H9 (cell line): ENCODE measurements around the gene PAOX. TPM values are rescaled to one million over a fixed set of nuclear protein-coding genes. Genes with fewer than 3 reads are reported as not detected.

Experiments used
- DNase-seq: peaks from one replicate; pipeline ENCODE4 v3.0.0-alpha.2; 2017
- H2AFZ ChIP-seq: one replicate; pipeline ENCODE4 v1.6.1; 2013; ENCODE audit warnings: mild to moderate bottlenecking, low read length, control low read depth, moderate library complexity
- H2AK5ac ChIP-seq: 2 replicates; pipeline ENCODE4 v1.6.1; 2013; ENCODE audit warnings: low read length, control low read depth, mixed read lengths; ENCODE audit not compliant: insufficient read length
- H2BK120ac ChIP-seq: one replicate; pipeline ENCODE4 v1.6.1; 2013; ENCODE audit warnings: low read depth, mild to moderate bottlenecking, low read length, control low read depth, inconsistent platforms; ENCODE audit not compliant: poor library complexity, severe bottlenecking
- H2BK12ac ChIP-seq: 2 replicates; pipeline ENCODE4 v1.6.1; 2013; ENCODE audit warnings: low read length, control low read depth, mixed read lengths, low read depth; ENCODE audit not compliant: insufficient read length
- H2BK15ac ChIP-seq: 2 replicates; pipeline ENCODE4 v1.6.1; 2013; ENCODE audit warnings: low read depth, low read length, control low read depth
- H2BK20ac ChIP-seq: one replicate; pipeline ENCODE4 v1.6.1; 2013; ENCODE audit warnings: low read depth, mild to moderate bottlenecking, low read length, control low read depth, inconsistent platforms; ENCODE audit not compliant: poor library complexity, severe bottlenecking
- H2BK5ac ChIP-seq: 2 replicates; pipeline ENCODE4 v1.6.1; 2013; ENCODE audit warnings: low read length, control low read depth, mixed read lengths; ENCODE audit not compliant: insufficient read length
- H3K14ac ChIP-seq: 2 replicates; pipeline ENCODE4 v1.6.1; 2013; ENCODE audit warnings: low read length, control low read depth; ENCODE audit not compliant: insufficient read depth
- H3K18ac ChIP-seq: 2 replicates; pipeline ENCODE4 v1.6.1; 2013; ENCODE audit warnings: low read depth, mild to moderate bottlenecking, mixed read lengths, low read length, control low read depth; ENCODE audit not compliant: insufficient read length
- H3K23ac ChIP-seq: 2 replicates; pipeline ENCODE4 v1.6.1; 2013; ENCODE audit warnings: low read length, control low read depth, mixed read lengths, low read depth; ENCODE audit not compliant: insufficient read length
- H3K23me2 ChIP-seq: 2 replicates; pipeline ENCODE4 v1.6.1; 2013; ENCODE audit warnings: low read depth, mild to moderate bottlenecking, mixed read lengths, low read length, control low read depth; ENCODE audit not compliant: insufficient read length, poor library complexity, severe bottlenecking
- H3K27ac ChIP-seq: 2 replicates; pipeline ENCODE4 v1.5.1; 2013; ENCODE audit warnings: low read length, control low read depth, mixed read lengths, low read depth; ENCODE audit not compliant: insufficient read length
- H3K27me3 ChIP-seq: 2 replicates; pipeline ENCODE4 v1.6.1; 2013; ENCODE audit warnings: low read length, control low read depth, inconsistent platforms; ENCODE audit not compliant: insufficient read depth
- H3K4ac ChIP-seq: 2 replicates; pipeline ENCODE4 v1.6.1; 2013; ENCODE audit warnings: low read depth, mild to moderate bottlenecking, control low read depth, inconsistent platforms, low read length, moderate library complexity
- H3K4me1 ChIP-seq: 2 replicates; pipeline ENCODE4 v1.6.1; 2013; ENCODE audit warnings: low read length, control low read depth, inconsistent platforms; ENCODE audit not compliant: insufficient read depth
- H3K4me2 ChIP-seq: 2 replicates; pipeline ENCODE4 v1.6.1; 2013; ENCODE audit warnings: low read length, control low read depth, mixed read lengths; ENCODE audit not compliant: insufficient read length, insufficient read depth
- H3K56ac ChIP-seq: 2 replicates; pipeline ENCODE4 v1.6.1; 2013; ENCODE audit warnings: low read depth, mild to moderate bottlenecking, mixed read lengths, low read length, control low read depth; ENCODE audit not compliant: insufficient read length
- H3K79me1 ChIP-seq: 2 replicates; pipeline ENCODE4 v1.6.1; 2013; ENCODE audit warnings: low read depth, mild to moderate bottlenecking, moderate library complexity, low read length, control low read depth, inconsistent platforms; ENCODE audit not compliant: insufficient read depth, poor library complexity, severe bottlenecking
- H3K79me2 ChIP-seq: 2 replicates; pipeline ENCODE4 v1.6.1; 2013; ENCODE audit warnings: low read length, control low read depth, inconsistent platforms; ENCODE audit not compliant: insufficient read depth
- H3K9ac ChIP-seq: 2 replicates; pipeline ENCODE4 v1.6.1; 2013; ENCODE audit warnings: low read length, control low read depth, mixed read lengths; ENCODE audit not compliant: insufficient read length; ENCODE audit errors: extremely low read depth
- H3K9me3 ChIP-seq: one replicate; pipeline ENCODE4 v1.6.1; 2013; ENCODE audit warnings: low read depth, low read length, inconsistent platforms; ENCODE audit not compliant: control insufficient read depth
- H3T11ph ChIP-seq: one replicate; pipeline ENCODE4 v1.6.1; 2013; ENCODE audit warnings: mild to moderate bottlenecking, low read length, control low read depth, inconsistent platforms
- H4K20me1 ChIP-seq: one replicate; pipeline ENCODE4 v1.6.1; 2013; ENCODE audit not compliant: control insufficient read depth, insufficient read length, insufficient read depth
- H4K5ac ChIP-seq: 2 replicates; pipeline ENCODE4 v1.6.1; 2013; ENCODE audit warnings: low read depth, mild to moderate bottlenecking, mixed read lengths, low read length, control low read depth; ENCODE audit not compliant: insufficient read length
- H4K8ac ChIP-seq: replicated peaks from 2 replicates; pipeline ENCODE4 v1.6.1; 2013; ENCODE audit warnings: low read length, control low read depth, mixed read lengths, low read depth; ENCODE audit not compliant: insufficient read length
- H4K91ac ChIP-seq: 2 replicates; pipeline ENCODE4 v1.6.1; 2013; ENCODE audit warnings: low read depth, mild to moderate bottlenecking, moderate library complexity, mixed read lengths, low read length, control low read depth; ENCODE audit not compliant: insufficient read length
- H3K27ac Mint-ChIP-seq, 3 experiments: 2 replicates in 2 of 3; 3 replicates in 1 of 3; pipeline ENCODE4 v1.8.0; 2020 to 2021; ENCODE audit warnings: mixed read lengths in 3 of 3, mild to moderate bottlenecking in 1 of 3, moderate library complexity in 1 of 3
- H3K27me3 Mint-ChIP-seq: 2 replicates; pipeline ENCODE4 v1.8.0; 2021; ENCODE audit warnings: low read depth, mild to moderate bottlenecking, moderate library complexity, mixed read lengths
- H3K36me3 Mint-ChIP-seq, 3 experiments: 2 replicates in 2 of 3; 3 replicates in 1 of 3; pipeline ENCODE4 v1.8.0; 2020 to 2021; ENCODE audit warnings: low read depth in 3 of 3, mixed read lengths in 3 of 3; ENCODE audit not compliant: insufficient read depth in 1 of 3
- H3K4me1 Mint-ChIP-seq, 2 experiments: 2 replicates each; pipeline ENCODE4 v1.8.0; 2020; ENCODE audit warnings: mixed read lengths in 2 of 2
- H3K4me3 Mint-ChIP-seq, 2 experiments: 2 replicates in 1 of 2; 3 replicates in 1 of 2; pipeline ENCODE4 v1.8.0; 2020 to 2021; ENCODE audit warnings: mild to moderate bottlenecking in 2 of 2, mixed read lengths in 2 of 2, moderate library complexity in 1 of 2
- H3K9me3 Mint-ChIP-seq, 2 experiments: 2 replicates in 1 of 2; 3 replicates in 1 of 2; pipeline ENCODE4 v1.8.0; 2020; ENCODE audit warnings: mild to moderate bottlenecking in 2 of 2, mixed read lengths in 2 of 2, moderate library complexity in 1 of 2
- WGBS: extraction: QIAGEN DNeasy Blood & Tissue Kit; methylation state at CpG from one replicate; pipeline ENCODE4 v1.1.7; 2013; ENCODE audit warnings: missing lambda C conversion rate, low lambda C conversion rate, mixed read lengths; ENCODE audit not compliant: insufficient read length; ENCODE audit errors: extremely low coverage; 5-methylcytosine and 5-hydroxymethylcytosine counted together
- total RNA-seq: library from RNA; stranded (reverse); gene quantifications from 2 replicates; pipeline ENCODE4 v1.2.1, GENCODE V29; 2021
- TF ChIP-seq, protein P1 (sequence below): fragments of 200-600 bp; sonication (generic); conservative IDR thresholded peaks from 3 replicates; pipeline ENCODE4 v1.8.0; 2021; ENCODE audit warnings: antibody characterized with exemption, mild to moderate bottlenecking

Gene PAOX
- total RNA-seq, 1 experiment from 2014 or later, result 5.6 TPM

DNA sequence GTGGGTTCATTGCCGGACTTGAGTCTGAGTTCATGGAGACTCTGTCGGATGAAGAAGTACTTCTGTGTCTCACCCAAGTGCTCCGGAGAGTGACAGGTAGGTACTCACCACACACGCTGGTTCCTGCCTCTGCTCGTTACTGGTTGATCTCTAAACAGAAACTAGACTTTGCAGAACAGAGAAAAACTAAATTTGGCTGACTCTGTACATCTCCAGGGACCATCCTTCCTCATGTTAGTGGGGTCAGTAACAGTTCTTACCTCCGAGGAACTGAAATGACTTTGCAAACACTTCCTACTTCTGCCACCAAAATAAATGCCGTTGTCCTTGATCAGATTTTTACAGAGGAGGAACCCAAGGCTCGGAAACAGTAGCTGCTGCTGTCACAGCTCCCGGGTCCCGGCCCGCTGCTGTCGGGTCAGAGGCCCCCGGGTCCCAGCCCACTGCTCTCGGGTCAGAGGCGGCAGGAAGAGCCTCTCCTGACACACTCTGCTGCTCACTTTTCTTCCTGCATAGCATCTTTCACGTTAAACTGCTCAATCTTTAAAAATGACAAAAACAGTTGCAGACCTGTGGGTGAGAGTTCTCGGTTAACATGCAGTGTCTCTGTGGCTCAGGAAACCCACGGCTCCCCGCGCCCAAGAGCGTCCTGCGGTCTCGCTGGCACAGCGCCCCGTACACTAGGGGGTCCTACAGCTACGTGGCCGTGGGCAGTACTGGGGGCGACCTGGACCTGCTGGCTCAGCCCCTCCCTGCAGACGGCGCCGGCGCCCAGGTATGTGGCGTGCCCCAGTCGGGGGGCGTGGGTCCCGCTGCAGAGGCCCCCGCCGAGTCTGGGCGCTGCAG lies 10.1 kb downstream of the PAOX start:
- no peak overlapping the region for H2BK15ac ChIP-seq
- H3K14ac ChIP-seq, result no peak overlapping the region
- Mint-ChIP-seq H3K4me1 (peaks cover 4% of the 10 kb centered on the region in 2 experiments), H3K36me3 (peaks cover 0 to 6% (median 4%) of the 10 kb centered on the region in 3 experiments; a peak in 3 of 7 replicates), H3K9me3 (no peaks in the 10 kb centered on the region; a peak in 1 of 5 replicates), H3K4me3 (no peak overlapping the region), H3K27ac (no peak overlapping the region), H3K27me3 (no peaks in the 10 kb centered on the region)
- H3K9me3 ChIP-seq, result no peaks in the 10 kb centered on the region
- TF ChIP-seq, protein P1, sequence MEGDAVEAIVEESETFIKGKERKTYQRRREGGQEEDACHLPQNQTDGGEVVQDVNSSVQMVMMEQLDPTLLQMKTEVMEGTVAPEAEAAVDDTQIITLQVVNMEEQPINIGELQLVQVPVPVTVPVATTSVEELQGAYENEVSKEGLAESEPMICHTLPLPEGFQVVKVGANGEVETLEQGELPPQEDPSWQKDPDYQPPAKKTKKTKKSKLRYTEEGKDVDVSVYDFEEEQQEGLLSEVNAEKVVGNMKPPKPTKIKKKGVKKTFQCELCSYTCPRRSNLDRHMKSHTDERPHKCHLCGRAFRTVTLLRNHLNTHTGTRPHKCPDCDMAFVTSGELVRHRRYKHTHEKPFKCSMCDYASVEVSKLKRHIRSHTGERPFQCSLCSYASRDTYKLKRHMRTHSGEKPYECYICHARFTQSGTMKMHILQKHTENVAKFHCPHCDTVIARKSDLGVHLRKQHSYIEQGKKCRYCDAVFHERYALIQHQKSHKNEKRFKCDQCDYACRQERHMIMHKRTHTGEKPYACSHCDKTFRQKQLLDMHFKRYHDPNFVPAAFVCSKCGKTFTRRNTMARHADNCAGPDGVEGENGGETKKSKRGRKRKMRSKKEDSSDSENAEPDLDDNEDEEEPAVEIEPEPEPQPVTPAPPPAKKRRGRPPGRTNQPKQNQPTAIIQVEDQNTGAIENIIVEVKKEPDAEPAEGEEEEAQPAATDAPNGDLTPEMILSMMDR, result no peak
- H4K20me1 ChIP-seq, result no peaks in the 10 kb centered on the region
- no peaks in the 10 kb centered on the region for H3K23me2 ChIP-seq
- no peaks in the 10 kb centered on the region for H3K4me1 ChIP-seq
- no peak overlapping the region for H4K91ac ChIP-seq
- H2AK5ac ChIP-seq, result no peak overlapping the region
- no peak overlapping the region for H3K27ac ChIP-seq
- no peak overlapping the region for H3K4ac ChIP-seq
- H3K56ac ChIP-seq, result no peak overlapping the region
- no peak overlapping the region for H2AFZ ChIP-seq
- no peak overlapping the region for H3K23ac ChIP-seq
- H2BK12ac ChIP-seq, result no peak overlapping the region
- no peak overlapping the region for H3K4me2 ChIP-seq
- no peak overlapping the region for H3T11ph ChIP-seq
- no CpG with 5 or more reads among the region's 39 CpGs for WGBS
- no peak overlapping the region for H2BK120ac ChIP-seq
- no peak overlapping the region for H3K9ac ChIP-seq
- no peak for DNase-seq
- no peak overlapping the region for H2BK5ac ChIP-seq
- no peaks in the 10 kb centered on the region for H3K79me1 ChIP-seq
- no peak overlapping the region for H4K8ac ChIP-seq
- H3K79me2 ChIP-seq, result no peaks in the 10 kb centered on the region
- no peaks in the 10 kb centered on the region for H3K27me3 ChIP-seq
- no peak overlapping the region for H3K18ac ChIP-seq
- no peak overlapping the region for H2BK20ac ChIP-seq
- no peak overlapping the region for H4K5ac ChIP-seq
